ENCODE results near the gene TMEM183A. TPM values are rescaled to one million over a fixed set of nuclear protein-coding genes. Genes with fewer than 3 reads are reported as not detected.

TMEM183A gene
- total RNA-seq, 1 donor from 2014 or later: 50.7 TPM

- no peak for DNase-seq (ENCODE audit: low spot score)
Observed at GRCh38 chr1:203045821-203046594, 38.8 kb downstream of the TMEM183A start.

GRCh38 chr1:203046984-203047630, 39.9 kb downstream of the TMEM183A start:
- DNase-seq (ENCODE audit: low spot score): no peak

- DNase-seq (ENCODE audit: low spot score): no peak
Observed at GRCh38 chr1:203048086-203048485, 40.9 kb downstream of the TMEM183A start.

- no peak for DNase-seq (ENCODE audit: low spot score)
Observed at GRCh38 chr1:203048555-203049051, 41.4 kb downstream of the TMEM183A start.

- DNase-seq (ENCODE audit: low spot score): no peak
Observed at GRCh38 chr1:203049077-203049476, 41.9 kb downstream of the TMEM183A start.

- no peak for DNase-seq (ENCODE audit: low spot score)
Observed at GRCh38 chr1:203049576-203050180, 42.5 kb downstream of the TMEM183A start.

- DNase-seq (ENCODE audit: low spot score): no peak
Observed at GRCh38 chr1:203050826-203051225, 43.7 kb downstream of the TMEM183A start.

GRCh38 chr1:203051841-203052324, 44.7 kb downstream of the TMEM183A start:
- no peak for DNase-seq (ENCODE audit: low spot score)

- no peak for DNase-seq (ENCODE audit: low spot score)
Observed at GRCh38 chr1:203052601-203053000, 45.4 kb downstream of the TMEM183A start.

GRCh38 chr1:203054184-203054583, 47.0 kb downstream of the TMEM183A start:
- DNase-seq (ENCODE audit: low spot score): no peak

- DNase-seq (ENCODE audit: low spot score): no peak
Observed at GRCh38 chr1:203054642-203055041, 47.5 kb downstream of the TMEM183A start.

GRCh38 chr1:203055161-203055799, 48.1 kb downstream of the TMEM183A start:
- no peak for DNase-seq (ENCODE audit: low spot score)

GRCh38 chr1:203056012-203056411, 48.8 kb downstream of the TMEM183A start:
- no peak for DNase-seq (ENCODE audit: low spot score)

GRCh38 chr1:203056516-203056915, 49.3 kb downstream of the TMEM183A start:
- DNase-seq (ENCODE audit: low spot score): no peak

- no peak for DNase-seq (ENCODE audit: low spot score)
Observed at GRCh38 chr1:203057911-203058675, 50.9 kb downstream of the TMEM183A start.

- DNase-seq (ENCODE audit: low spot score): no peak
Observed at GRCh38 chr1:203058676-203058935, 51.4 kb downstream of the TMEM183A start.

- DNase-seq (ENCODE audit: low spot score): no peak
Observed at GRCh38 chr1:203059485-203059884, 52.3 kb downstream of the TMEM183A start.

- DNase-seq (ENCODE audit: low spot score): no peak
Observed at GRCh38 chr1:203060115-203060514, 52.9 kb downstream of the TMEM183A start.

- no peak for DNase-seq (ENCODE audit: low spot score)
Observed at GRCh38 chr1:203063287-203063686, 56.1 kb downstream of the TMEM183A start.

GRCh38 chr1:203065191-203065590, 58.0 kb downstream of the TMEM183A start:
- no peak for DNase-seq (ENCODE audit: low spot score)

GRCh38 chr1:203065986-203066385, 58.8 kb downstream of the TMEM183A start:
- DNase-seq (ENCODE audit: low spot score): no peak

GRCh38 chr1:203066965-203067364, 59.8 kb downstream of the TMEM183A start:
- DNase-seq (ENCODE audit: low spot score): no peak
